ENCODE measurements around the gene DPF3.

DNA sequence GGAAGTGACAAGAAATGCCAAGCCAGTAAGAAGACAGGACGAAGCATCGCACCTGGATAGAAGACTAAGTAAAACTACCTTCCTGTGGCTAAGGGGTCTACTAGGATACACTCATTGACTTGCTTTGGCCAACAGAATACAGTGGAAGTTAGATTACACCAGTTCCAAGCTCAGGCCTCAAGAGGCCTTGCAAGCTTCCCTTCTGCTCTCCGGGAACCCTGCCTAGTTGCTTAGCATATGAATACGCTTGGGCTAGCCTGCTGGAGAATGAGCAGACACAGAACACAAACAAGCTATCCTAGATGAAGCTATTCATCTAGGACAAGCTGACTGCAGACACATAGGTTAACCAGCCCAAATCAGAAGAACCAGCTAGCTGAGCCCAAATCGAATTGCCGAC lies 97.0 kb downstream of the DPF3 start:
- TF ChIP-seq ZNF33B (CRISPR knock-in tag; IDR thresholded peaks at IDR 0.05) = no peak
- TF ChIP-seq, protein P1, sequence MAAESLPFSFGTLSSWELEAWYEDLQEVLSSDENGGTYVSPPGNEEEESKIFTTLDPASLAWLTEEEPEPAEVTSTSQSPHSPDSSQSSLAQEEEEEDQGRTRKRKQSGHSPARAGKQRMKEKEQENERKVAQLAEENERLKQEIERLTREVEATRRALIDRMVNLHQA (CRISPR knock-in tag; IDR thresholded peaks at IDR 0.05) = no peak
- no peak for TF ChIP-seq ZBTB40 (IDR thresholded peaks at IDR 0.05)
- no peak for TF ChIP-seq ZBTB40 (CRISPR knock-in tag; IDR thresholded peaks at IDR 0.05)
- TF ChIP-seq ZKSCAN1 (IDR thresholded peaks at IDR 0.05; ENCODE audit: low read length) = no peak
- no peak for TF ChIP-seq CC2D1A (CRISPR knock-in tag; IDR thresholded peaks at IDR 0.05)
- no peak for TF ChIP-seq MYC (CRISPR knock-in tag; IDR thresholded peaks at IDR 0.05; ENCODE audit: borderline replicate concordance)
- TF ChIP-seq, protein P2, sequence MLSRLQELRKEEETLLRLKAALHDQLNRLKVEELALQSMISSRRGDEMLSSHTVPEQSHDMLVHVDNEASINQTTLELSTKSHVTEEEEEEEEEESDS (CRISPR knock-in tag; IDR thresholded peaks at IDR 0.05; ENCODE audit: borderline replicate concordance) = no peak
- no peak for TF ChIP-seq MTF1 (CRISPR knock-in tag; IDR thresholded peaks at IDR 0.05)
- no peak for TF ChIP-seq ETV5 (CRISPR knock-in tag; IDR thresholded peaks at IDR 0.05; ENCODE audit: borderline replicate concordance)
